HL-60/S4 treated with retinoic acid at 250 ng/mL for 4 days and 3 days (cell line): ENCODE data around the gene CCDC27.

Source experiments
- in situ Hi-C: fragments of 300-500 bp; cut with MboI; formaldehyde crosslinking; loops from 2 replicates; pipeline ENCODE4 v1.7.0; 2022; ENCODE audit warnings: low sequenced_read_pairs

CCDC27 gene

DNA sequence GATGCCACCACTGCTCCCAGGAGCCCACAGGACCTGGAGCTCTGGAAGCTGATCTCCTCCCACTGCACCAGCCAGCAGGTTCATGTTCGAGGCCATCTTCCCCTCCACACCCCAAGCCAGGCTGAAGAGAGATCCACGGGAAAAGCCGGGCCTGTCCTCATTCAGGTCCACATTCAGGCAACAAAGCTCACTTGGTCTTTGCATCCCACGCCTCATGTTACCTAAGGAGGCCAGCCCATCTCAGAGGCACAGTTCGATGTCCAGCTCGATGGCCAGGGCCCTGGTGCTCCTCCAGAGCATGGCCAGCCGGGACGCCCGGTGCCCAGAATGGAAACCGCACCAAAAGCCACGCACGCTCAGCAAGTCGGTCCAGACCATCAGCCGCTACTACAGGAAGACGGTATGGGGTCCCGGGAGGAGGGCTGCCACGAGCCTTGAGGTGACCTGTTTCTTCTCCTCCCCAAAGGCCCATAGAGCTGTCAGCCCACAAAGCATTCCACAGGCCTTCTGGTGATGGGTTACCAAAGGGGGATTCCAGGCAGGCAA, at the start of gene CCDC27:
CCDC27 (plus strand) TSS at position 51 of the 546 bp plus-strand sequence; CDS start at position 83, 32 bp downstream.
- in situ Hi-C loops, result no loop called here

DNA sequence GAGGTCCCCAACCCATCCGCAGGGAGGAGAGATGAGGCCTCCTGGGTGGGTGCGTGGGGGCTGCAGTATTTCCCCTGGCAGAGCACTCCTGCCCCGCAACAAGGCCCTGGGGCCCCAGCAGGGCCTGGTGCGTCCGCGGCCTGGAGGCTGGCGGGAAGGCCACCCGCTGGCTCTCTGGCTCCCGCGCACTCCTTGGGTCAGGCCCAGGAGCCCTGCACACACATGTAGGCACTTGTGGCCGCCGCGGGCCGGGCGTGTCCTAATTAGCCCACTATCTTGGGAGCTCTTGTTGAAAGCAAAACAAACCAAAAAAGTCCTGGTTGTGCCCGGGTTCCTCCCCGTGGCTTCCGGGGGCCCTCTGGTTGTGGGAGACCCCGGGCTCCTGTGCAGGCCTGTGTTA, 49.7 kb upstream of the CCDC27 start:
- in situ Hi-C loops, result no loop called here

DNA sequence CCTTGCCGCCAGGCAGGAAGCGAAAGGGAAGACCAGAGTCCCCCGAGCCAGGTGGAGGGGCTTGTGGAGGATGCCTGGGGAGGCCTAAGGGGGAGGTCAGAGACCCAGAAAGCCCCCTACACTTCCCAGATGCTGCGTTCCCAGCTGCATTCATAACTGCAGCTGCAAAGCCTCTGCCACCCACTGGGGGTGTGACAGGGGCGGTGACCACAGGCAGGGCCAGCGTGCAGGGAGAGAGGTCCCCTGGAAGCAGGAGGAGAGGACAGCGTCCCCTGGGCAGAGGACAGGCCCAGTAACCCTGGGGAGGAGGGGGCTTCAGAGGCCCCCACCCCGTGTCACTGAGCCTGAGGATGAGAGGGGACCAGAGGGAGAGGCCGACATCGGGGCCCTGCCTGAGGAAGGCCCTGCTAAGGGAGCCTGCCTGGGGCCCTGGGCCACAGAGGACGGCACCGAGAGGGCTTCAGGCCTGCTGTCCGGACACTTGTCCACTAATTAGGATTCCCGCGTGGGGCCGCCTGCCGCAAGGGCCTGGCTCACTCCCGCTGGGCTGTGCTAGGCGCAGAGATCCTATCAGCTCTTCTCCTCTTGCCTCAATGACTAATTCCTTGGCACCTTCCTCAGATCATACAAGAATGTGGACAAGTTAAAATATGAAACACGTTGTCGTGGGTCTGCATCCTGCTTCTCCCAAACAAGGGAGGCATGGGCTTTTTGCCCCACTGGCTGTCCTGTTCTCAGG, 49.1 kb upstream of the CCDC27 start:
- in situ Hi-C loops, result no loop called here

DNA sequence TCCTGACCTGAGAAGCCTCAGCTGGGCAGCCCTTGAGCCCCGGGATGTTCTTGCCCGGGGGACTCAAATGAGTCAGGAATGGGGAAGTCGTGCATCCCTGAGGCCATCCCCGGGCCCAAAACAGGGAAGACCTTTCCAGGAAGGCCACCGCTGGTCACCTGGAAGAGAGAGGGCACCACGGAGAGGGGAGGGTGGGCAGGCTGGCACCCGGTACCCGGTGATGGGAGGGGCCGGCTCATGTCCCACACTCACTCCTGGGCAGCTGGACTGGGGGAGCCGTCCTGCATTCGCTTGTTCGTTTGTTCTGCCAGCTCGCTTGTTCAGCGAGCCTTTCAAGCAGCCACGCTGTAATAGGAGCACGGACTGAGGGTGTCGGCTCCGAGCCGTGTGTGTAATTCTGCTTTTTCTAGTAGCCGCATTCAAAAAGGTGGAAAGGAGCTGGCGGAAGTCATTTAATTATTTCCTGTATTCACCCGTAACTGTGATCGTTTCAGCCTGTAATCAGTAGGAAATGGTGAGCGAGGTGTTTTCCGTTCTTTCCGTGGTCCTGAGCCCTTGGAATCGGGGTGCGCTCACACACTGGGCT, 48.4 kb upstream of the CCDC27 start:
- in situ Hi-C loops, result no loop called here

DNA sequence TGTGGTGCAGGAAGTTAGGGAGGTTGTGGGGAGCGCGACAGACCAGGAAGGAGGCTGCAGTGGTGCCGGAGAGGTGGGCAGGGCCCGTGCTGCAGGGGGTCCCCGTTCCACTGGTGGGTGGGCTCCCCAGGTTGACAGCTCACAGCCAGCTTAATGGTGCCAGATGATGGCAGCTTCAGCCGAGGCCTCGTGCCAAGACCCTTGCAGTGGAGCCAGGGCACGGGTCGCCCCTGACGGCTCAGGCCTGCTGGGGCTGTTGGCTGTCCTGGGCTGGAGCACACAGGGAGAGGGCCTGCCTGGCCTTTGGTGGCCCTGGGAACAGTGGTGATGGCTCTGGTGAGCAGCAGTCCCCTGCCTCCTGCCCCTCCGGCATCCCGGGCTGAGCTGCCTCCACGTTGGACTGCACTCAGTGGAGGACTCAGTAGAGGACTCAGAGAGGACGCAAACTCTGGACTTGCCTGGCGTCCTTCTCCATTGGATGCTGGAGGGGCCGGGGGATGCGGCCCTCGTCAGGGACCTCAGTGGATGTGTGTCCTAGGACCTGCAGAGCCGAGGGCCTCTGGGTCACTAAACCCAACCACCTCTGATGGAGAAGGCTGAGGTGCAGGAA, 46.8 kb upstream of the CCDC27 start:
- in situ Hi-C loops, result no loop called here

DNA sequence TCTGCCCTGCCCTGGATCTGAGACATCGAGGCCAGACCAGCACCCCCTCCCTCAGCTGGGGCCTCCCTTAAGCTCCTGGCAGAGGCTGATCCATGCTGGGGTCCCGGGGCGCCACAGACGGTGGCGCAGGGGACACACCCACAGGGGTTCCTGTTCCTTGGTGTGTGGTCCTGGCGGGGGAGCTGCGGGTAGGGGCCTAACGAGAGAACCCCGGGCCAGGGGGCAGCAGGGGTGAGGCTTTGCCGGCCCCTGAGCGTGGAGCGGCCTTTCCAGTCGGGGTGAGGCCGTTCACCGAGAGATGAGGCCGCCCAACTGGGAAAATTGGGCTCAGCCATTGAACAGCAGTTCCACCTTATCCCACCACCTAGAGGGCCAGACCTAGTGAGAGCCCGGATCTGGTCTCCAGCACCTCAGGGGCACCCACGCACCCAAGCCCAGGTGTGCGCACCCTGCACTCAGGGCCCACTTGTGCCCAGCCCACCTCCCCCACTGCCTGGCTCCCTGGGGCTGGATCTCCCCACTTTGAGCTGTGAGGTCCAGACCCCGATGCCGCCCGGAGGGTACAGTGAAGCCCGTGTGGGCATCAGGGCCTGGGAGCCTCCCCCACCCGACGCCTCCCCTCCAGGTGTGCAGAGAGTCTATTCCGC, 45.5 kb upstream of the CCDC27 start:
- in situ Hi-C loops, result no loop called here

DNA sequence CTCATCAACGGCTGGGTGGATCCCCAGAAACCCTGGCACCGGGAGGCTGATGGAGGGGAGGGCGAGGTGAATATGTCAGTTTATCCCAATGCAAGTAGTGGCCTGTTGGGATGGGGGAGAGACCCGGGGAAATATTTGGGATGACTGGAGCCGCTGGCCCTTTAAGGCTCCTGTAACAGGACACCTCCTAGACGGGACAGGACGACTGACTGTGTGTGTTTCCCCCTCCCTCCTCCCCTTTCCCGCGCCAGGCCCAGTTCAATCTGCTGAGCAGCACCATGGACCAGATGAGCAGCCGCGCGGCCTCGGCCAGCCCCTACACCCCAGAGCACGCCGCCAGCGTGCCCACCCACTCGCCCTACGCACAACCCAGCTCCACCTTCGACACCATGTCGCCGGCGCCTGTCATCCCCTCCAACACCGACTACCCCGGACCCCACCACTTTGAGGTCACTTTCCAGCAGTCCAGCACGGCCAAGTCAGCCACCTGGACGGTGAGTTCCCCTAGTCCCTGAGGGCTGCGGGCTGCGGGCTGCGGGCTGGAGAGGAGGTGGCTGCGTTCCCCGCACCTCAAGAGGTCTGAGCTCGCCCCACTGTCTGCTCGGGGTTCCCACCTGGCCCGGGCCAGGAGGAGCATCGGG, 44.8 kb upstream of the CCDC27 start:
- in situ Hi-C loops, result no loop called here

DNA sequence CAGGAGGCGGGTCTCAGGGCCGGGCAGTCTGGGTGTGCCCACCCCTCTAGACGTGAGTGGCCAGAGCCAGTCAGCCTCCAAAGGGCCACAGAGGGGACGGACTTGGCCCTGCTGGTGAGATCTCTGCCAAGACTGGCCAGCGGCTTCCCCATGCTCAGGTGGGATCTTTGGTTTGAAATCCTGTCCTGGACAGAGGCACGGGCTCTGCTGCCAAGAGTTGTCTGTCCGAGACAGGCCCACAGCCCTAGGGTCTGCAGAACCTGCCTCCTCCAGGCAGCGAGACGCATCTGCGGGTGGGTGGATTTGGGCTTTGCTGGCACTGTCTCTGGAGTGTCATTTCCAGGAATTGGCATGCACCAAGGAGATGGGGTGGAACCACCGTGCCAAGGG, 44.3 kb upstream of the CCDC27 start:
- in situ Hi-C loops, result no loop called here

DNA sequence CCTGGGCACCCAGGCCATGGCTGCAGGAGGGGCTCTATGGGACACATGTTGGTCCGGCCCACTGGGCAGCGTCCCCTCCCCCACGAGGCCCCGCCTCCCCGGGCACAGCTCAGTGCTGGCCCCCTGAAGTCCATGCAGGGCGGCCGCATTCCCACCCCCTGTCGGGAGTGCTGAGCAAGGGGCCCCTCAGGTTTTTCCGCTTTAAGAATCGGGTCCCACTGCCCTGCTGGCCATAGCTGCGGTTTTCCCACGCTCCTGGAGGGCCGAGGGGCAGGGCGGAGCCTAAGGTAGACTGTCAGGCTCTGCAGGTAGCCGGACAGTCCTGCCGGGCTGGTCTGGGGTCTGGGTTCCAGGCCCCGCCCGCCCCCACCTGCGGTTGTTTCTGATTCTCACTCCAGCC, 43.5 kb upstream of the CCDC27 start:
- in situ Hi-C loops, result no loop called here

DNA sequence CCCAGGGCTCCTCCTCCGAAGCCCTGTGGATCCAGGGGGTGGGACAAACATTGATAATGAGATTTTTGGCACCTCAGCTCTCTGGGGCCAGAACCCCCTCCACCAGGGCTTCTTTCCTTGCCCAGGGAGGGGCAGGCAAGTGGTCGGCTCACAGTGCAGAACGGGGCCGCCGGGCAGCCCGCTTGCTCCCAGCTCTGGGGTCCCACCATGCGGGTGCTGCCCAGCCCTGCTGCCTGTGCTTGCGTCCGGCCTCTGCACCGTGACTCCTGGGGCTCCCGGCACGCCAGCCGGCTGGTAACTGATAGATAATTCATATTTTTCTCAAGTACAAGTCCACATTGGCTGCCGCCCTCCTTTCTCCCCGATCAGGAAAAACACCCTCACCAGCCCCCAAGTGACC, 42.0 kb upstream of the CCDC27 start:
- in situ Hi-C loops, result no loop called here

DNA sequence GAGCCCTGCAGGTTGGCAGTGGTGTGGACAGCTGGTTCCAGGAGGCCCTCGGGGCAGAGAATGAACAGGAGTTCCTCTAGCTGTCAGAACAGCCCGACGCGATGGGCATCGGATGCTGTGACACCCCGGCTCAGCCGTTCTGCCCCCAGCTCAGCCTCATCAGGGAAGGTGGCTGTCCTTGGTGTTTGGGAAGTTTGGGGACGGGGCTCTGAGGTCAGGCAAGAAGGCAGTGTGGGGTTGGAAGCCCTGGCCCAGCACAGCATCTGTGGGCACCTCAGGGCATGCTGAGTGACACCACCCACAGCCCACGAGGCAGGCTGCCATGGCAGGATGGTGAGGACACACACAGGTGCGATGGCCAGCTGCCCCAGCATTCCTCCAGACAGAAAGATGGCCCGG, 40.9 kb upstream of the CCDC27 start:
- in situ Hi-C loops, result no loop called here

DNA sequence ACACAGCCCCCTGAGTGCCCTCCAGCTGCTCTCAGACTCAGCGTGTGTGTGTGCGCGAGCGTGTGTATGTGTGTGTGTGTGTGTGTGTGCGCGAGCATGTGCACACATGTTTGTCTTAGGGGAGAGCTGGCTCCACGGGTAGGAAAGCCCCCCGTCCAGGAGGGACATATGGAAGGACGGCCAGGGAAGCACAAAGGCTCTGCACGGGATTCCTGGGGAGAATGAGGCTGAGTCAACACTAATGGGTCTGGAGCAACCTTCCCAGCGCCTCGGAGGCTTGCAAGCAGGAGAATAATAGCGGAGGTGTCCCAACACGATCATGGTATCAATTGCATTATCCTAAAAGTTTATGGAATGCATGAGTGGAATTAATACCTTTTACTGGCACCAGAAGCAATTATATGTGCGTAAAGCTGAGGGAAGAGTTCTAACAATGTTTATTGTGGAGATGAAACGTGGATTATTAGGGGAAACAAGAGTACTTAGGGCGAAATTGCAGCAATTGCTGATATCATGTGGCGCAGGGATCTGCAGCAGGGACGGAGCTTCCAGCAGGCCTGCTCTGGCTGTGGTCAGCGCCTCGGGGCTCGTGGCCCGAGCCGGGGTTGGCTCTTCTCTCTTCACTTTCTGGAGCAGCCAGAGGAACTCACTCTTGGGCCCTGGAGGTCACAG, 40.3 kb upstream of the CCDC27 start:
- in situ Hi-C loops, result no loop called here

DNA sequence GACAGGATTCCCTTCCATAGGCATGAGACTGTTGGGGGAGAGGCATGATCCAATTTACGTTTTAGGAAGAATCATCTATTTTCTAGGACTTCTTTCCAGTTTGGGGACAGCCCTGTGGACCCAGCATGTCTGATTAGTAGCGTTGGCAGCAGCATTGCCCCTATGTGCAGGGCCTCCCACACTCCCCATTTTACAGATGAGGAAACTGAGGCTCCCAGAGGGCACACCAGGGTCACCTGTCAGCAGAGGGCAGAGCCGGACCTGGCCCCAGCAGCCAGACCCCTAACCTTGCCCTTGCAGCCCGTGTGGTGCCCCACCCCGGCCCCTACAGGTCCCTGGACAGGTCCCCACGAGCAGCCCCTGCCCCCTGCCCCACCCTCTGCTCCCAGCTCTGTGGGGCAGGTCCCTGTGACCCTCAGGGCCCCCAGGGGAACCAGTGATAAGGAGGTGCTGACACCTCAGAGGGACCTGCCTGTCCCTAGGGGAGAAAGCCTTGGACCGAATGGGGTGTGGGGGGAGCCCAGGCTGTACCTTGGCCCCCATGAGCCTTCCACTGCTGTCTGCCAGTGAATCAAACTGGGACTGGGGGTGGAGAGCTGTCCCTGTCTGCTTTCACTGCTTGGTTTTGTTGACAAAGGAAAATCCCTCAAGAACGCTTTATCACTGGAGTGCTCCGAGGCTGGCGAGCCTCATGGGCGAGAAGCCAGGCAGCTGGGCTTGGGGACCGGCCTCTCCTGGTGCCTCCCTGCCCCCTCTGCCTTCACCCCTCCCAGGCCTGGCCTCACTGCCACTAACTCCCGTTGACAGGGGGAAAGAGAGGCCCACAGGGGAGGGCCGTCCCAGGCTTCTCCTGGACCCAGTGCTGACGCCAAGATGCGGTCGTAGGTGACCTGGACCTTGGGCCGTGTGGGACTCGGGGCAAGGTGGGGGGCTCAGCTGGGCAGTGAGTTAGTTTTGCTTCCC, 39.4 kb upstream of the CCDC27 start:
- in situ Hi-C loops, result no loop called here

DNA sequence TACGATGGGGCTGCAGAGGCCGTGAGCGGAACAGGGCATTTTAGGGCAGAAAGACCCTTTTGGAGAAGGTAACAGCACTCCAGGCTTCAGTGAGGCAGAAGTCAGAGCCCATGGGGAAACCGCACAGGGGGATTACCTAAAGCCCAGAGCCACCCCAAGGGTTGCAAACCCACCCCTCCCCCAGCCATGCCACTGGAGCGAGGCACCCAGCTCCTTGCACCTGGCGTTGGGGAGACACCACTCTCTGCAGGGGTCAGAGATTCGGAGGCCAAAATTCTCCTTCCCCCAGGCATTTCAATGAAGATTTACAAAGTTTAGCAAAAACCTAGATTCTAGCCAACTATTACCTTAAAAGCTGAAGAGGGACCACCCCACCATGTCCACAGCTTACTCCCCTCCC, 38.4 kb upstream of the CCDC27 start:
- in situ Hi-C loops, result no loop called here

DNA sequence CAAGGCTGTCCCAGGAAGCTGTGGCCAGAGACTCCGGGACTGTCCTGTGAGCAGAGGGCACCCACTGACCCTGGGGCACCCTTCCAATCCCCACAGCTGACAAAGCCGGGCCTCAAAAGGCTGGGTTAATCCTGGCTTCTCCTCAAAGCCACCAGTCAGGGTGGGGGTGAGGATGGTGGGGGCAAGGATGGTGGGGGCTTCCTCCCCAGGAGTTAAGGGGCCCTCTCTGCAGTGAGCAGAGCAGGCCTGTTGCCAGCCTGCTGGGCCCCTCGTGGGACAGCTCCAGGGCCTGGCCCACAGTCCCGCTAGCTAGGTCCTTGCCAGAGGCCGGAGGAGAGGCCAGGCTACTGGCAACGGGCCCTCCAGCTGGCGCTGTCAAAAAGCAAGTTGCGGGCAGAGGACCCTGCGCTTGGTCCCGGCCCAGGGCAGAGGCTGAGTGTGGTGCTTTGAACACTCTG, 37.9 kb upstream of the CCDC27 start:
- in situ Hi-C loops, result no loop called here

DNA sequence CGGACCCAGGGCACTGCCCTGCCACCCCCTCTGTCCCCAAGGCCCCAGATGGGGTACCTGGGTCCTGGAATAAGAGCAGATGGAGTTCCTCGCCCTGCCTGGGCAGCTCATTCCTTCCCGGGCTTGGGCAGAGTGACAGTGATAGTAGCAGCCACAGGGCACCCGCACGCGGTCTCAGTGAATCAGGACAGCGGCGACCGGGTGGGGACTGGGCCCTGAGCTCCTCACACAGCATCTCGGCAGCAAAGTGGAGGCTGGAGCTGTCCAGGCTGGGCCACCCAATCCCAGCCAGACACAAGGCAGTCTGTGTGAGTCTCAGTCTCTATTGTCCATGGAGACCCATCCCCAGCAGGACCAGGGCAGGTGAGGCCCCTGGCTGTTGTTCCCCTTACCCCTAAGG, 37.4 kb upstream of the CCDC27 start:
- in situ Hi-C loops, result no loop called here

DNA sequence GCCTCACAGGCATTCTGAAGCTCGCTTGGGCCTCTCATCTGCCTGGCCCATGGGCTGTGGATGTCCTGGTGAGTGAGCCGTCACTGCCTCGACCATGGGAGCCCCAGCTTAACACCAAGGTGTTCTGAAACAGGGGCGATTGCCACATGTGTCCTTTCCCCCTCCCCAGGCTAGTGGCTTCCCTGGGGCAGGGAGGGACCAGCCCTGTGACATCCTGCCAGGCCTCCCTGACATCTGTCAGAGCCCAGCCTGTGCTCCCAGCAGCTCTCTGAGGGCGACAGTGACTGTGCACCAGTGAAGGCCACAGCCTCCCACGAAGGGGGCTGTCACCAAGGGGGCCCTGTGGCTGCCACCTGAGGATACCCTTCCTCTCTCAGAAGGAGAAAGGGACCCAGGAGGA, 35.9 kb upstream of the CCDC27 start:
- in situ Hi-C loops, result no loop called here

DNA sequence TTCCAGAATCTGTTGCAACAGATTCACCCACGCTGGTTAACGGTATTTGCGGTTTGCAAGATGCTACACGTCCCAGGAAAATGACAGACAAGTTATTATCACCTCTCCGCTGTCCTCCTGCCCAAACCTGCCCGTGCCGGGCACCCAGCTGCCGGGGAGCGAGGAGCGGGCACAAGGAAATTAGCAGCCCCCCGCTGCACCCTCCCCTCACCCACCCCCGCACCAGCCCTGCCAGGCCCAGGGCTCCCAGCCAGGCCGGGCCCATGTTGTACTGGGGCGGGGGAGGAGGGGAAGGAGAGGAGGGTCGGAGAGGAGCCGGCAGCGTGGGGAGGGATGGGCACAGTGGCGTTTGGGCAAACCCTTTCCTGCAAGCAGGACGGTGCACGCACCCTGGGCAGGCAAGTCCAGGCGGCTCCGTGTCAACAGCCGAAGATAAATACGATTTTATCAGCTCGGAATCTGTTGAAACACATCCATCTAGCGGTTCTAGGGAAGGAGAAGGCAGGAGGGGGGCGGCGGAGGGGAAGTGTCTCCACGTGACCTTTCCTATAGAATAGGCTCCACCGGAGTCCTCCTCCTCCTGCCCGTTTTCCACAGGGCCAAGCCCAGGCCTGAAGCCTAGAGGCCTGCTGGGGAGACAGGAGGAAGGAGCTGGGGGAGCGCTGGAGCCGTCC, 35.1 kb upstream of the CCDC27 start:
- in situ Hi-C loops, result no loop called here
